Stimulated activated naive CD4-positive, alpha-beta T cell (primary cell): ENCODE measurements around the gene CLDN1.

Source experiments
- DNase-seq, 6 experiments: peaks; one replicate each; lab custom pipeline; 2025; lab: John Stamatoyannopoulos, UW

The CLDN1 gene, protein sequence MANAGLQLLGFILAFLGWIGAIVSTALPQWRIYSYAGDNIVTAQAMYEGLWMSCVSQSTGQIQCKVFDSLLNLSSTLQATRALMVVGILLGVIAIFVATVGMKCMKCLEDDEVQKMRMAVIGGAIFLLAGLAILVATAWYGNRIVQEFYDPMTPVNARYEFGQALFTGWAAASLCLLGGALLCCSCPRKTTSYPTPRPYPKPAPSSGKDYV

DNA sequence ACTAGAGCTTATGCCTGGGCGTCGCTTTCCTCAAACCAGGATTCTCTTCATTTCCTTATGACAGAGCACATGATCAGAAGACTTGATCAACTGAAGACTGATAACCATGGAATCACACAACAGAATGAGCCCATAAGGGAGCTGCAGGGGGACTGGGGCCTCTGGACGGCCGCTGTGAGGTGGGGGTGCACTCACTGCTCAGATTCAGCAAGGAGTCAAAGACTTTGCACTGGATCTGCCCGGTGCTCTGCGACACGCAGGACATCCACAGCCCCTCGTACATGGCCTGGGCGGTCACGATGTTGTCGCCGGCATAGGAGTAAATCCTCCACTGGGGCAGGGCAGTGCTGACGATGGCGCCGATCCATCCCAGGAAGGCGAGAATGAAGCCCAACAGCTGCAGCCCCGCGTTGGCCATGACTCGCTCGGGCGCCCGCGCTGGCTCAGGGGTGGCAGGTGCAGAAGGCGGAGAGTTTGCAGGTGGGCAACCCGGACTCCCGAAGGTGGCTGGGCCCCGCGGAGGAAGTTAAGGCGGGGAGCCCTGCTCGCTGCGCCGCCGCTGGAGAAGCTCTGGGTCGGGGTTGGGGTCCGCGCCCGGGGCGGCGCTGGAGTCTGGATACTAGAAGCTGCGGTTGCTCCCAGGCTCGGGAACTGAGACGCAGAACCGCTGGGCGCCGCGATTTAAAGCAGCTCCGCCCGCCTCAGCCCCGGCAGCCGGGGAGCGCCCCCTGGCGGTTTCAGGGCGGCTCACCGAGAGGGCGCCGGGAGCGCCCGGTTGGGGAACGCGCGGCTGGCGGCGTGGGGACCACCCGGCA is at the start of gene CLDN1:
TSS of gene CLDN1 (minus strand) at position 658 of the 815 bp plus-strand sequence. CDS start at position 418, 240 bp downstream.
- peak; percentile 51 to 84 (median 65) for DNase-seq

DNA sequence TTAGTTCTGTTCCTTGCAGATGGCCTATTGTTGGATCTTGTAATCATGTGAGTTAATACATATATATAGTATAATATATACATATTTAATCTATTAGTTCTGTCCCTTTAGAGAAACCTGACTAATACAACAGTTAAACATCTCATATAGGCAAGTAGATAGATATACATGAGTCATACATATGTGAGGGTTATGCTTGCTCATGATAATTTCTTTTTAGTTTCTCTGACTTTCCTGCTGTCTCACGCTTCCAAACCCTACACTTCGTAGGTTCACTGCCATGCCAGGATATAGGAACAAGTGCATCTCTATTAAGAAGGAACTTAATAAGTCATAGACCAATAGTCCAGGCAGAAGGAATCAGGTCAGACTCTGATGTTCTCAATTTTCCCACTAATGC is 48.9 kb upstream of the CLDN1 start:
- DNase-seq, result no peak

DNA sequence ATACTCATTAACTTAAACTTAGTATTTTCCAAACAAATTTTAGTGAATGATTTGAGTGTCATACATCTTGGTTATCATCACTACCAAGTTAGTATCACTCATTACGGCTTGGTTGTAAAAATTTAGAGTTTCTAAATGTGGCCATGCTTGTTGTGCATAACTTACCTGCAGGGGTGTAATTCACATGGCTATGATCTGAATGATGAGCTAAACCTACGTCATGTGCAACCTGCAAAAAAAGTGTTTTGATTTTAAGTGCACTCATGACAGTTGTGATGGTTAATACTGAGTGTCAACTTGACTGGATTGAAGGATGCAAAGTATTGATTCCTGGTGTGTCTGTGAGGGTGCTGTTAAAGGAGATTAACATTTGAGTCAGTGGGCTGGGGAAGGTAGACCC is 48.1 kb upstream of the CLDN1 start:
- no peak for DNase-seq

DNA sequence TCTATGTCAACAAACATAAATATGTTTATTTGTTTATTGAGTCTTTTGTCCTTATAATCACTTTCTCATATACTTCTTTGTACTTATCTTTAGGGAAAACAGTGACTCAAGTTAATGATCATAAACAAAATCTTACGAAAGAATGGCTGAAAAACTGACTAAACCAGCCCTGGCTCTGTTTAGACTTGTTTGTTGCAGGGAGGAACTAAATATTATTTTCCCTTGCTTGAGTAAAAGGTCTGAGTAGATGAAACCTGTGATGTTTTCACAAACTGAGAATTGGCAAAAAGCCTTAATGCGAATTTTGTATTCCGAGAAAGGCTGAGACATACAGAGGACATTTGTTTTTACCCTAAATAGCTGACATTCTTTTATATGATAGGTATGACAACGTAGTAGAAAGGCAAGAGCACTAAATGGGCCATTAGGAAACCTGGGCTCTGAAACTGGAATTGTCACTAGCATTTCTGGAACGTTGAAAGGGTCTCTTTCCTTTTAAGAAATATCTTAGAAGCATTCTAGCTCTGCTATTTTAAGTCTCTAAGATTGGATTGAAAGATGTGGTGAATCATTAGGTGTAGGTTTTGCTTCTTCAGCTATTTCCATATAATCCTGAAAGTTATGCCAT is 47.5 kb upstream of the CLDN1 start:
- no peak for DNase-seq

DNA sequence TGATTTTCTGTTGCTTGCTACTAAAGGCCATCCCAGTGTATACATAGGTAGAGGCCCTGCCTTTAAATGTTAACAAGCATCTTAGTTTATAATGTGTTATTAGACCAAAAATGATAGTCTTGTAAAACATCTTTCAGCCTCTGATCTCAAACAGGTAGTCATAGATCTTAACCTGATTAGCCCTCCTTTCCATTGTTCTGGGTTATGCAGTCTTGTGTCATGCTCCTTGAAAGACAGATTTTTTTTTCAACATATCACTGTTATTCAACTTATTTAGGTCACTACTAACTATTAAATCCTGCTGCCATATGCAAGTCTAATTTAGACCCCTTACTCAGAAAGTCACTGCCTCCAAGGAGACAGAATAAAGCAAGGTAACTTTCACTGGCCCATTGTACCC is 46.6 kb upstream of the CLDN1 start:
- DNase-seq, result no peak

DNA sequence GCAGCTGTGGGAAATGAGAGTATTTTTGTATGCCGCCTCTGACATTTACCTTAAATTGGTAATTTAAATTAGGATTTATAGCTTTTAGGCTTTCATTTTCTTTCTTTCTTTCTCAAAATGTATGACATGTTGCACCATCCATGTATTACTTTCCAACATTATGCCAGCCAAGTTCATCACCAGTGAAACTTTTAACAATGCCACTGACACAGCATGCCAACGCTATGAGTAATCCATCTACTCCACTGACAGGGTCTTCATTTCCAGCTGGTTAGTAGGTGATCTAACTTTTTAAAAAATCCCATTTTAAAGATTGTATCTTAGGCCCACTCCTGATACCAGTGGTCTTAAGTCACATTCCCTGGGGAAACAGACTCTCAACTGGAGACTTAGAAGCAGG is 43.9 kb upstream of the CLDN1 start:
- no peak for DNase-seq

DNA sequence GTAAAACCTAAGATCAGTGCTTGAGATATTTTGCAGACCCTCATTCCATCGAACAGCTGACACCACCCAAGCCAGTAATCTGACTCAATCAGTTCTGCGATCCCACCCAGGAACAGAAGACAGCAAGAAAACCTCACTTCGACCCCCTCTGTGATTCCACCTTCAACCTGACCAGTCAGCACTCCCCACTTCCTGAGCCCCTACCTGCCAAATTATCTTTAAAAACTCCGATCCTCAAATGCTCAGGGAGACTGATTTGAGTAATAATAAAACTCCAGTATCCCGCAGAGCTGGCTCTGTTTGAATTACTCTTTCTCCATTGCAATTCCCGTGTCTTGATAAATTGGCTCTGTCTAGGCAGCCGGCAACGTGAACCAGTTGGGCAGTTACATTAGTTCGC is 40.0 kb upstream of the CLDN1 start:
- no peak for DNase-seq

DNA sequence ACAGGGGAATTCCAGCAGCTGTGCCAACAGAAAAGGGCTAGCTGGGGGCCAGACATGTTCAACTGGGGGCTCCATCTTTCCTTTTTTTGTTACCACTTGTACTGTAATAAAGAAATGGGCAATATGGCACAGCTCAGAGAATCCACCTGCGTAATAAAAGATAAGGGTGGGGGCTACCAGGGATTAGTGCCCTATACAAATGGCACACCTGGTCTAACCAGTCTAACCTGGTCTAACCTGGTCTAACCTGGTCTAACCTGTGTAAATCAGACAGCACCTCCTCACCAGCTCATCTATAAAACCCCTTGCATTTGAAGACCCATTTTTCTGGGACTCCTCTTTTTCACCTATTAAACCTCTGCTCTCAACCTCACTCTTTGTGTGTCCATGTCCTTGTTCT is 39.5 kb upstream of the CLDN1 start:
- no peak for DNase-seq

DNA sequence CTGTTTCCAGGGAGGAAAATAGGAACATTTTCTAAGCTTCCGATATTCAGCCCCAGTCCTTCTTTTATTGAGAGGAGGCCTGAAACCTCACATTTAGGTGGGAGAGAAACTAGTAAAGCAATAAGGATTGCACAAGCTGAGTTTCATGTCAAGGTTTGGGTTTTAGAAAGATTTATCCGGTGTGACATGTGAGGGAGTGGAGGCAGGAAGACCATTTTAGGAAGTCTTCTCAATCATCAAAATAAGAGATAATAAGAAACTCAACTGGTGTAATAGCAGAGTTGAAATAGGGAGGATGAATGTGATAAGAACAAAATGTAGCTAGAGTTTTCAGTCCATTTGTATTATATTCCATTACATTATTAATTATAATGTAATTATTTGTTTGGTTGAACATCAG is 38.0 kb upstream of the CLDN1 start:
- DNase-seq, result no peak

DNA sequence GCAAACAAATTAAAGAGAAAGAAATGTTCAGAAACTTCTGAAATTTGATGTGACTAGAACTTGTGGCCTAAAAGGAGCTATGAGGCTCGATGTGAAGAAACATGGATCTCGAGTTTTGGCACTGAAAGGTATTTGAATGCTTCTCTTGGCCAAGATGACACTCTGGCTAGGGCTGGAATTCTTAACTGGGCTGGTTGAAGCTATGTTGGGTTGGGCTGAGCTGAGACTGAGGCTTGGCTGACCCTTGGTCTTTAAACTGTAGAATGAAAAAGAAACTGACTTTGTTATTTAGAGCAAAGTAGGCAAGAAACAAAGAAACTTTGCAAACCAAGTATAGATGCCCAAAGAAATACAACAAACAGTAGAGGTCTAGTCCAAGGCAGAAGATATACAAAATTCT is 37.6 kb upstream of the CLDN1 start:
- no peak for DNase-seq

DNA sequence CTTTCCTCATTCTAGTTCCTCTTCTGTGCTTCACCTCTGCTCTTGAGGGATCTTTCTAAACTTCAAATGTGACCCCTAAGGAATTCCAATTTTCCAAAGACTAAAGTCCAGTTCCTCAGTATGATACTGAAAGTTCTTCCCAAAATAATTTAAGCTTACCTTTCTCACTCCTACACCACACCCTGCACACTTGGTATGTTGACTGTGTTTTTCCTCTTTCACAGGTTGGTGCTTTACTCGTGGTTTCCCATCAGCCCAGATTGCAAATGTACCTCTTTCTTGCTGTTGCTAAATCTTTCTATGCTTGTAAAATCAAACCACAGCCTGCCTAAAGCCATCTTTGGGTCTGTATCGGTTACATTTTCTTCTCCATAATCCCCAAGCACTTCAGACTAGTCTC is 35.2 kb upstream of the CLDN1 start:
- no peak for DNase-seq

DNA sequence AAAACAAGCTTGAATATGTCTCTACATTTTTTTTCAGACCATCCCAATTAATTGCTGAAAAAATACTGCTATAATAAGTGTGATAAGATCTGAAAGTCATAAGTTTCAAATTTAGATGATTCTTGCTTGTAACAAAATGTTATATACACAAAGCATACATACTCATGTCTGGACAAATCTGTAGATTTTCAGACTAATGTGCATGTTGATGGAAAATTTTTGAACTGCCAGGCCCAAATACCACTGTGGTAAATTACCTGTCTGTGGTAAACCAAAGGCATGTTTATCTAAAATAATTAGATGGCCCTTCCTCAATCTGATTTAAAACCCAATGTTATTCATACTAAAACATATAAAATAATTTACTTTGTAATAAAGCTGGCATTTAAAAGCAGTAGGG is 34.0 kb upstream of the CLDN1 start:
- DNase-seq, result no peak

DNA sequence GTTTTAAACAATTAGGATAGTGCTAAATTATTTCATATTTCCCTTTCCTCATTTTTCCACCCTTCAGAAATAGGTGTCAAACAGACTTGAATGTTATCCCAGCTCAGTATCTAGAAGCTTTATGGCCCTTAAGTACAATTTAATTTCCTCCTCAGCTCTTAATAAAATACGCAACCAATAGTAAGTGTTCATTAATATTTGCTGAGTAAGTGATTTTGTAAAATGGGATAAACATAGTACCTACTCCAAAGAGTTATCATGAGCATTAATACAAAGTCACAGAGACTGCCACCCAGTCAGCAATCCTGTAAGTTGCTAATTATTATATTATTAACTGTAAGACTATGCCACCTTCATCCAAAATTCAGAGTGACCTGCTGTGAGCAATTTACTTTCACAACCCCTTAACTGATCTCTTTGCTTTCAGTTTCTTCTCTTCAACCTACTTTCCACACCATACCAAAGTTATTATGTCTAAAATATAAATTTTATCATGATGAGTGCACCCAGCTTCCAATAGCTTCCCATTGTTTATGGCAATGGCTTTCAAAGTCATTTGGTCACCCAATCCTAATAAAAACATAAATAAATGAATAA is 30.7 kb upstream of the CLDN1 start:
- no peak for DNase-seq

DNA sequence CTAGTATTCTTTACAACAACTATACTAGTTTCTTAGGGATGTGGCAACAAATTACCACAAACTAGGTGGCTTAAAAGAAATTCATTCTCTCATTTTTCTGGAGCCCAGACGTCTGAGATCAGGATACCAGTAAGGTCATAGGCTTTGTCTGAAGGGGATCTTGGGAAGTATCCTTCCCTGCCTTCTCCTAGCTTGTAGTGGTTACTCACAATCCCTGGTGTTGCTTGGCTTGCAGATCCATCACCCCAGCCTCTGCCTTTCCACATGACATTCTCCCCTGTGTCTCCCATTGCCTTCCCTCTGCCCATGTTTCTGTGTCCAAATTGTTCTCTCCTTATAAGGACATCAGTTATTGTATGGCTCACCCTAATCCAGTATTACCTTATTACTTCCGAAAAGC is 24.3 kb upstream of the CLDN1 start:
- DNase-seq, result no peak

DNA sequence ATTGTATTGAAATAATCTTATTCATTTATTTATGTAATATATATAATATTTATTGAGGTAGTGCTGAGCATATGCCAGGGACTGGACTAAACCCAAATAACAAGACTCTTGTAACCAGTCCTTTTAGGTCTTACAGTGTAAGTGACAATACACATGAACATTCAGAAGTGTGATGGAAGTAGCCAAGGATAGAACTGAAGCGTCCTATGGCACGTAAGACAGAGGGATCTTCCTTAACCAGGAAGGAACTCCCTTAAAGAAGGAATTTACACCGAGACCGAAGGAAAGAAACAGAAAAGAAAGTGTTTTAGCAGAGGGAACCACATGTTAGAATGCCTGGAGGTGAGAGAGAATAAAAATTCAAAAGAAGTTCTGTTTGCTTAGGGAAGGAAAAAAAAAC is 23.6 kb upstream of the CLDN1 start:
- no peak for DNase-seq

DNA sequence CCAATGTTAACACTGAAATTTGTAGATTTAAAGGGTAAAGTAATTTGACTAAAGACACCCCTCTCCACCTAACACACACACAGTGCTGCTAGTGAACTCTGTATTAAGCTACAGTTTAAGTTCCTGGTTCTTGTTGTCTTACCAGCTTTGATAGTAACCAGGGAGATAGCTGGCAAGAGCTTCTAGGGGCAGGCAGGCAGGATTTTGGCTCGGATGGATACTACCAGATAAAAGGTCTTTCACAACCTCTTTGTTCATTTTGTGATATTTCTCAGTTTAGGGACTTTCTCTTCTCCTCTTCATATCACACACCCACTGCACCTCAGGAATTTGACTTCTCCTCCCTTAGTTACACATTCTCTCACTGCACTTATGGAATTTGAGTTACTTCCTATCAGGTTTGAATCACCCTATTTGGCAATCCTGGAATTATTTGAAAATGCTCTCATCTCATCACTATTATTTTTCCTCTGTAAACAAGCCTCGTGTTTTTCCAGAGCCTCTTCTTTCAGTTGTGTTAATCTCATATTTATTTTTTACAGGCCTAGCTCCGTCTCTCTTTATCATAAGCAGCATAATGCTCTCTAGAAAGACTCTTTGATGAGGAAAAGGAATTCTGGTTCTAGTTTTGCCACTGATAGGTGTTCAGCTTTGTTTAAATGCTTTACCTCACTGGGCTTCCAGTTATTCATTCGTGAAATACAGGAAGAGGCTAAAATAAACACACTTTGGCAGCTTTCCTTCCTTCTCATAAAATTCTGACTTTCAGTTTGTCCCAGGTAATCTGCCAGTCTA is 23.0 kb upstream of the CLDN1 start:
- DNase-seq, result no peak

DNA sequence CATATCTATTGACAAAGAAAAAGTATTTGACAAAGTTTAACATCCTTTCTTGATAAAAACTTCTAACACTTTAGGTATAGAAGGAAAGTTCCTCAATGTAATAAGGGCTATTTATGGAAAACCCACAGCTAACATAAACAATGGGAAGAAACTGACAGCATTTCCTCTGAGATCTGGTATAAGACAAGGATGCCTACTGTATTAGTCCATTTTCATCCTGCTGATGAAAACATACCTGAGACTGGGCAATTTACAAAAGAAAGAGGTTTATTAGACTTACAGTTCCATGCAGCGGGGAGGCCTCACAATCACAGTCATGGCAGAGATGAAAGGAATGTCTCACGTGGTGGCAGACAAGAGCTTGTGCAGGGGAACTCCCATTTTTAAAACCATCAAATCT is 17.8 kb upstream of the CLDN1 start:
- no peak for DNase-seq

DNA sequence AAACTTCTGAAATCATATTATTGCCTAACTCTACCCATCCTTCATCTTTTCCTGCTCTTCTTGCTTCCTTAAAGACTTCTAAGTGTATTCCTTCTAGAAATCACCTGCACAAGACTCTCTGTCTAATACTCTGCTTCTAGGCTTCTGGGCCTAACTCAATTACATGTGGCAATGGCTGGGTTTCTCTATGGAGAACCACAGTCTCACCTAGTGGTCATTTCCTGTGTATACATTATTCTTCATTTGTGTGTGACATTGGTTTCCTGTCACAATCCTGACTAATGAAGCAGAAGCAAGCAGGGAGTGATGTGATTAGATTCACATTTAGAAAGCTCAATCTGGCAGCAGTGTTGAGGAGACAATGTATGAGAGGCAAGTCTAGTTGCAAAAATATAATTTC is 16.9 kb upstream of the CLDN1 start:
- DNase-seq, result no peak

DNA sequence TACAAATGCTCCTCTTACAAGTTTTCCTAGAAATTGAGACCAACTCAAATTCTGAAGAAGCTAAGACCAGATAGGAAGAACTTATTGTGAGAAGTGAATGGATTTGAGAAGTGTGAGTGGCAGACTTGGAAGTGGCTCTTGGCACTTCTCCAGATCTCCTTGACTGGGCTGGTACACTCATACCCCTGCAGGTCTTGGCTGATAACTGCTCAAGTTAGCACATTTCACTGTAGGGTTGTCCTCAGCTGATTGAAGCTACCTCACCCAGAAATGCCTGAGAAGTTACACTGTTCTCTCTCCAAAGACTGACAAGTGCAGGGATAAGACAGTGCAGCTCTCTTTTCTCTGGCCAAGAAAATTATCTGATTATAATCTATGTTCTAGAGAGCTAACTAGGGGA is 16.5 kb upstream of the CLDN1 start:
- DNase-seq, result no peak

DNA sequence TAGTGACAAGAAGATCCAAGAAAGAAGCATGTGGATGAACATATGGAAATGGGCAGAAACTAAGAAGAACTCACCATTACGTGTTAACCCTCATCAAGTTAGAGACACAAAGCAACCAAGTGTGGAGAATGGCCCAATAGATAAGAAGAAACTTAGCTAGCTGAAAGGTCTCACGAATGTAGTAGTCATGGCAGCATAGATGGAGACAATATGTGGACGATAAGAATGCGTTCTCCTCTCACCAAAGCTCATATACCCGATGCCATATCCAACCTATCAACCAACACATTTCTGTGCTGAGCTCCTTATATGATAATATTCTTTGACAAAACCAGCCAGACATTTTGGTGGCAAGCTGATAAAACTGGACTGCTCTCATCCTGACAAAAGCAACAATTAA is 15.1 kb upstream of the CLDN1 start:
- no peak for DNase-seq

DNA sequence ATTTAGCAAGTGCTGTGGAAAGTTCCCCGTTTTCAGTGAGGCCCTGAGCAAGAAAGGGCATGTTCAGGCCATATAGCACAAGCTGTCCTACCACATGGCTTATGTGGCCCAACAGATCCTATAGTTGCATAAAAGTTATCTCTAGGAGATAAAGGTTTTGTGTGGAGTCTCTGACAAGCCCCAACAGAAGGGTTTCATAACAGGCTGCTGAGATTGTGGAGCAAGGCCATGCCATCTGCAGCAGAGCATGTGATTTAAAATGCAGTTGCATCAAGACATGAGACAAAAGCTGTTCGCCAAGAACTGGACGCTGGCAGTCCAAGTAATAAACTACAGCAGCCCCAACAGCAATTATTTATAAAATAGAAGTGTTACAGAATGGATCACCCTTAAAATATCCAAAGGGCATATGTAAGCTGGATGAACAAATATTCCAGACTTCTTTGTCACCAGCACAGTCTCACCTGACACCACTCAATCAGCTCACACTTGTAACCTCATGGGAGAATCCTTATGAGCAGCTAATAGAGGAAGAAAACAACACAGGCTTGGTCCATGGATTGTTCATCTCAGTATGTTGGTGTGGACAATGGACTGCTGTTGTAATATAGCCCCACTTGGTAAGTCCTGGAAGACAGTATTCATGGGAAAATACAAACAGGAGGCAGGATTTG is 14.4 kb upstream of the CLDN1 start:
- DNase-seq, result no peak

DNA sequence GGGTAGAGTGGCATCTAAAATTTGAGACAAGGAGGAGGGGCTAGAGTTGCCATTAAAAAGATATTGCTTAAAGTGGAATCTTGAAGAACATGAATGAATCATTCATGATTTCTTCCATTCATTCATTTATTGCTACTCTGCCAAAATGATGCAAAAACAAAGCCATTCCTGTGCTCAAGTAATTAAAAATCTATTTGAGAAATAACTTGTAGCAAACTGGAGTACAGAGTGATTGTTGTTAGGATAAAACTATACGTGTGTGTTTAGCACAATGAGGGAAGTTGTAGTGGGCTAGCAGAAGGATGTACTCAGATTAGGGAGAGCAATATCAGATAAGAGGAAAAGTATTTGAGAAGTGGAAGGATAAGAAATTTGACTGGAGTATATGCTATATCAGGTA is 11.7 kb upstream of the CLDN1 start:
- DNase-seq, result no peak
